ENCODE measurements around the gene CCND2.

DNA sequence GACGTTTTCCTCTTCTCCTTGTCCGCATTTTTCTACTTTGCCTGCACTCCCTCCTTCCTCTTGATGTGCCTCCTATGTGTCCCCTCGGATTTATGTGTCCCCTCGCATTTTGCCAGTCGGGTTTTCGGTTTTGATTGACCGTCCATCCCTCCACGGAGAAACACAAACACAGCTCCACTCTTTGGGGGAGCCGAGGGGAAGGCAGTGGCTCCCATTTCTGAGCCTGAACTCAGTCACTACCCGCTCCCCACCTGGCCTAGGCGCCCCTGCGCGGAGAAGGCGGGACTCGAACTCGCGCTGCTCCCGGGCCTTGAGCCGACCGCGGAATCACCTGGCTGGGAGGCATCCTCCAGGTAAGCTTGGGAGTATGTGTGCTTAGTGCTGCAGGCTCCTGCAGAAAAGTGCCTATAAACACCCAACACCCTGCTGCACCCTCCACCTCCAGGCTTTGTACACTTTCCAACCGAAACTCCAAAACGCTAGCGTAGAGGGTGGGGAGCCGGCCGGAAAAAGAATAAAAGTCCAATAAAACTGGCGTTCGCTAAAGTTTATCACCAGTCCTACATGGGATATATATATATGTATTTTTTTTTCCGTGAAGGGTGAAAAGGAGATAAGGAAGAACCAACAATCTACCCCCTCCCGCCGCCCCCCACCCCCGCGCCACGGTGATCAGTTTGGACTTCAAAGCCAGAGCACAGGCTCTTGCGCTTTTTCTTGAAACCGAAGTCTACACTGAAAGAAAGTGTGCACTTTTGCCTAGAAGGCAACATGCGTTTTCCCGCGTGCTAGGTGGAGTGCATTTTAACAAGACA is 3.3 kb upstream of the CCND2 start:
- TF ChIP-seq, protein P1, sequence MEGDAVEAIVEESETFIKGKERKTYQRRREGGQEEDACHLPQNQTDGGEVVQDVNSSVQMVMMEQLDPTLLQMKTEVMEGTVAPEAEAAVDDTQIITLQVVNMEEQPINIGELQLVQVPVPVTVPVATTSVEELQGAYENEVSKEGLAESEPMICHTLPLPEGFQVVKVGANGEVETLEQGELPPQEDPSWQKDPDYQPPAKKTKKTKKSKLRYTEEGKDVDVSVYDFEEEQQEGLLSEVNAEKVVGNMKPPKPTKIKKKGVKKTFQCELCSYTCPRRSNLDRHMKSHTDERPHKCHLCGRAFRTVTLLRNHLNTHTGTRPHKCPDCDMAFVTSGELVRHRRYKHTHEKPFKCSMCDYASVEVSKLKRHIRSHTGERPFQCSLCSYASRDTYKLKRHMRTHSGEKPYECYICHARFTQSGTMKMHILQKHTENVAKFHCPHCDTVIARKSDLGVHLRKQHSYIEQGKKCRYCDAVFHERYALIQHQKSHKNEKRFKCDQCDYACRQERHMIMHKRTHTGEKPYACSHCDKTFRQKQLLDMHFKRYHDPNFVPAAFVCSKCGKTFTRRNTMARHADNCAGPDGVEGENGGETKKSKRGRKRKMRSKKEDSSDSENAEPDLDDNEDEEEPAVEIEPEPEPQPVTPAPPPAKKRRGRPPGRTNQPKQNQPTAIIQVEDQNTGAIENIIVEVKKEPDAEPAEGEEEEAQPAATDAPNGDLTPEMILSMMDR (IDR thresholded peaks at IDR 0.05), result no peak
- TF ChIP-seq POLR2A (IDR thresholded peaks at IDR 0.05), result no peak
